GM18498 (cell line): ENCODE measurements around the gene SBF1.

Experiments
- ATAC-seq: cut with Tn5 transposase; IDR thresholded peaks from one replicate; pipeline ENCODE4 v1.9.1; 2021; ENCODE audit warnings: mild to moderate bottlenecking, moderate library complexity; ENCODE audit not compliant: unreplicated experiment

SBF1 gene

GRCh38 chr22:50446708-50447575 is 27.9 kb downstream of the SBF1 start:
- no peak for ATAC-seq

GRCh38 chr22:50445880-50446707 is 28.7 kb downstream of the SBF1 start:
- ATAC-seq = no peak

- ATAC-seq = no peak
These were observed 29.6 kb downstream of the SBF1 start for GRCh38 chr22:50445071-50445879.

- no peak for ATAC-seq
These were observed 30.2 kb downstream of the SBF1 start for GRCh38 chr22:50444663-50445062.

GRCh38 chr22:50443801-50444625 is 30.8 kb downstream of the SBF1 start:
- ATAC-seq = no peak

- no peak for ATAC-seq
These were observed 31.6 kb downstream of the SBF1 start for GRCh38 chr22:50443197-50443596.

GRCh38 chr22:50441428-50441993 is 33.3 kb downstream of the SBF1 start:
- no peak for ATAC-seq

- no peak for ATAC-seq
These were observed 34.1 kb downstream of the SBF1 start for GRCh38 chr22:50440544-50441249.

- ATAC-seq = no peak
These were observed 34.9 kb downstream of the SBF1 start for GRCh38 chr22:50439871-50440331.

GRCh38 chr22:50439314-50439870 is 35.4 kb downstream of the SBF1 start:
- ATAC-seq = no peak

GRCh38 chr22:50438305-50439275 is 36.2 kb downstream of the SBF1 start:
- no peak for ATAC-seq

GRCh38 chr22:50437511-50438304 is 37.1 kb downstream of the SBF1 start:
- no peak for ATAC-seq

- ATAC-seq = no peak
These were observed 37.9 kb downstream of the SBF1 start for GRCh38 chr22:50436841-50437341.

GRCh38 chr22:50436015-50436830 is 38.6 kb downstream of the SBF1 start:
- ATAC-seq = no peak

- ATAC-seq = no peak
These were observed 39.4 kb downstream of the SBF1 start for GRCh38 chr22:50435291-50436014.
